ENCODE measurements around the gene GLRA3. TPM values are rescaled to one million over a fixed set of nuclear protein-coding genes. Genes with fewer than 3 reads are reported as not detected.

The GLRA3 gene
- total and polyA plus RNA-seq, 2 of the 8 experiments (the other 6 are each of a cell fraction or from before 2014, with no cell fraction given): 0.02 TPM; not detected in 1

- no peak for TF ChIP-seq JUN (IDR thresholded peaks at IDR 0.05; ENCODE audit: low read depth, low read length)
These were observed 67.6 kb downstream of the GLRA3 start (continued) for GRCh38 chr4:174761451-174761850.

Measured in H1 (cell line).